IPS DF 6.9 (cell line): Measurements from ENCODE around the gene KLF14.
"Not testable (repeated sequence)": the region's sequence is repeated elsewhere in the genome, so short reads cannot be mapped to it uniquely, and the experiment has no call there.

Experiments used
- DNase-seq: peaks from one replicate; pipeline ENCODE4 v3.0.0-alpha.2; 2013; ENCODE audit warnings: low read depth, low spot score
- H3K27ac ChIP-seq: one replicate; pipeline ENCODE4 v1.5.1; 2013; ENCODE audit warnings: low read length, control low read depth
- H3K27me3 ChIP-seq: 2 replicates; pipeline ENCODE4 v1.6.1; 2013; ENCODE audit warnings: mild to moderate bottlenecking, low read length; ENCODE audit not compliant: control insufficient read depth, insufficient read depth
- H3K36me3 ChIP-seq: 2 replicates; pipeline ENCODE4 v1.6.1; 2013; ENCODE audit warnings: low read length; ENCODE audit not compliant: control insufficient read depth, insufficient read depth
- H3K4me1 ChIP-seq: 2 replicates; pipeline ENCODE4 v1.6.1; 2013; ENCODE audit warnings: low read length; ENCODE audit not compliant: control insufficient read depth, insufficient read depth
- H3K4me3 ChIP-seq: 2 replicates; pipeline ENCODE4 v1.5.1; 2013; ENCODE audit warnings: mild to moderate bottlenecking, low read length
- H3K9me3 ChIP-seq: 2 replicates; pipeline ENCODE4 v1.6.1; 2013; ENCODE audit warnings: low read length, inconsistent platforms; ENCODE audit not compliant: control insufficient read depth, insufficient read depth
- WGBS: extraction: QIAGEN DNeasy Blood & Tissue Kit; methylation state at CpG from one replicate; pipeline ENCODE4 v1.1.7; 2013; ENCODE audit warnings: mixed read lengths, missing lambda C conversion rate; ENCODE audit not compliant: insufficient read length, insufficient coverage; 5-methylcytosine and 5-hydroxymethylcytosine counted together

Gene KLF14

DNA sequence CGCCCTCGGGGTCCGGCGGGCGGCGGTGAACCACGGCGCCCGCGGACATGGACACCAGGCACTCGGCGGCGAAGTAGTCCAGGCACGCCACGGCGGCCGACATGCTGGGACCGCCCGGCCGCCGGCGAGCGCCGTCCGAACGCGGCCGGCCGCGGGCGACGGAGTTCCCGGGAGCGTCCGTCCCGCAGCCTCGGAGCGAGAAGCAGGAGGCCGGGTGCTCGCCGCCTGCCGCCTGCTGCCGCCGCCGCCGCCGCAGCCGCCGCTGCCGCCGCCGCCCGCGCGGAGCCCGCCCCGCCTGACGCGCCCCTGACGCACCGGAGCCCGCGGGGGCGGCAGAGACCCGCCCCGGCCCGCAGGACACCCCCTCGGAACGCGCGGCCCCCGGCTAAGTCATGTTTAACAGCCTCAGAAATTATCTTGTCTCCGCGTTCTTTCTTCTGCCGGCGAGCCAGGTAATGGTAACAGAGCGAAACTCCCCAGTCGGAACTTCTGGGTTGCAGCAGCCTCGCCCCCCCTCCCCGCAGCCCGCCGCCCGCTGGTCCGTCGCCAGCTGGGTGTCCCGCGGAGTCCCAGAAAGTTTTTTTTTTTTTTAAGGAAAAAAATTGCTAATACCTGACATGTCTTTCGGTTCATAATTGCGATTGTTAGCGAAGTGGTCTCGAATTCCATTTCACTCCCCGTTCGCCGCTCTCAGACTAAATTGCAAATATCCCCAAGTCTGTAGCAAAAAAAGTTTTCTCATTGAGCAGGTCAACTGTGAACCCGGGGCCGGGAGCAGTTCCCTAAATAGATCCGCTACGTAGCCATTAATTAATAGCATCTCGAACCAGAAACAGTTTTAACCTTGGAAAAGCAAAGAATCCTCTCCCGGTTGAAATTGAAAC, at the start of gene KLF14:
TSS of gene KLF14 (minus strand) at position 277 of the 884 bp plus-strand sequence. CDS start at position 103, 174 bp downstream.
- peaks cover 30% of the 10 kb centered on the region for H3K27me3 ChIP-seq
- no CpG with 5 or more reads among the region's 100 CpGs for WGBS

DNA sequence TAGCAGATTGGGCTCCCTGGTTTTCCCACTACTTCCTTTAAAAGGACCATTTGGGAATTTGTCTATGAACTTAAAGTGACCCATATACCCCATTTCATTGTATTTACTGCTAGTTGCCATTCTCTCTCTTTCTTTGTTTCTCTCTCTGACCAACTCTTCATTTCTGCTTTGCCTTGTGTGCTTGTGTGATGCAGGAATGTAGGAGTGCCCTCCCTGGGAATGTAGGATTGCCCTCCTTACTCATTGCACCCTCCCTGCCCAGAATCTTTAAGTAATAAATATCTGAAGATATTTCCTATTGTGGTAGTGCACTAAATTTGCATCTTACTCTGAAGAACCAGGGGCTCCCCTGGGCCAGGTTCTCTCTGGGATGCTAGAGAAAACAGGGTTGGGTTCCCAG, 47.3 kb upstream of the KLF14 start:
- H3K9me3 ChIP-seq = no peaks in the 10 kb centered on the region
- no peak overlapping the region for H3K27ac ChIP-seq
- no peak overlapping the region for H3K4me3 ChIP-seq
- H3K27me3 ChIP-seq = no peaks in the 10 kb centered on the region
- DNase-seq = no peak
- no peaks in the 10 kb centered on the region for H3K4me1 ChIP-seq
- no peaks in the 10 kb centered on the region for H3K36me3 ChIP-seq

More for the DNA sequence above, at the start of gene KLF14:
- no peaks in the 10 kb centered on the region for H3K9me3 ChIP-seq
- H3K27ac ChIP-seq = no peak within 1 kb of the TSS
- no peaks in the 10 kb centered on the region for H3K36me3 ChIP-seq
- H3K4me1 ChIP-seq = no peaks in the 10 kb centered on the region
- peak within 1 kb of the TSS; percentile 83 for H3K4me3 ChIP-seq
- no peak for DNase-seq

DNA sequence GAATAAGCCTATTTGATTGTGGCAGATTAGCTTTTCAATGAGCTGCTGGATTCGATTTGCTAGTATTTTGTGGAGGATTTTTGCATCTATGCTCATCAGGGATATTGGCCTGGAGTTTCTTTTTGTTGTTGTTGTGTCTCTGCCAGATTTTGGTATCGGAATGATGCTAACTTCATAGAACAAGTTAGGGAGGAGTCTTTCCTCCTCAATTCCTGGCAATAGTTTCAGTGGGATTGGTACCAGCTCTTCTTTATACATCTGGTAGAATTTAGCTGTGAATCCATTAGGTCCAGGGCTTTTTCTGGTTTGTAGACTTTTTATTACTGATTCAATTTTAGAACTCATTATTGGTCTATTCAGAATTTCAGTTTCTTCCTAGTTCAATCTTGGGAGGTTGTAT, 43.4 kb upstream of the KLF14 start:
- WGBS = no CpG with 5 or more reads among the region's 2 CpGs
- no peak overlapping the region for H3K27ac ChIP-seq
- H3K4me3 ChIP-seq = no peak overlapping the region
- no peaks in the 10 kb centered on the region for H3K36me3 ChIP-seq
- no peaks in the 10 kb centered on the region for H3K4me1 ChIP-seq
- no peaks in the 10 kb centered on the region for H3K9me3 ChIP-seq
- no peaks in the 10 kb centered on the region for H3K27me3 ChIP-seq
- DNase-seq = no peak

DNA sequence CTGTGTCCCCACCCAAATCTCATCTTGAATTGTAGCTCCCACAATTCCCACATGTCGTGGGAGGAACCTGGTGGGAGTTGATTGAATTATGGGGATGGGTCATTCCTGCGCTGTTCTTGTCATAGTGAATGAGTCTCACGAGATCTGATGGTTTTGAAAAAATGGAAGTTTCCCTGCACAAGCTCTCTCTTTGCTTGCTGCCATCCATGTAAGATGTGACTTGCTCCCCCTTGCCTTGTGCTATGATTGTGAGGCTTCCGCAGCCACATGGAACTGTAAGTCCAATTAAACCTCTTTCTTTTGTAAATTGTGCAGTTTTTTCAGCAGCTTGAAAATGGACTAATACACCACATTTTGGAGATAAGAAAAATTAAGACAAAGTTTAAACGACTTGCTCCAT, 38.4 kb upstream of the KLF14 start:
- not testable (repeated sequence) for DNase-seq, H3K4me1 ChIP-seq, H3K27ac ChIP-seq, H3K9me3 ChIP-seq, H3K36me3 ChIP-seq, H3K4me3 ChIP-seq, H3K27me3 ChIP-seq
- WGBS = no CpG with 5 or more reads among the region's 5 CpGs

DNA sequence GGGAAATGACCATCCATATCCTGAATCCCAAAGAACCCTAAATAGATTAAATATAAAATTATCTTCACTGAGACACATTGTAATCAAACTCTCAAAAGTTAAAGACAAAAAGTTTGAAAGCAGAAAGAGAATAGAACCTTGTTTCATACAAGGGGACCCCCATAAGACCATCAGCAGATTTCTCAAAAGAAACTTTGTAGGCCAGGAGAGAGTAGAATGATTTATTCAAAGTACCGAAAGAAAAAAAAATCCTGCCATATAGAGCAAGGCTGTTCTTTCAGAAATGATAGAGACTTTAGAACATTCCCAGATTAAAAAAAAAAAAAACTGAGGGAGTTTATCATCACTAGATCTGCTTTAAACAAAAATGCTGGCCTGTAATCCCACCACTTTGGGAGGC, 34.8 kb upstream of the KLF14 start:
- no peaks in the 10 kb centered on the region for H3K9me3 ChIP-seq
- no peaks in the 10 kb centered on the region for H3K4me1 ChIP-seq
- H3K27ac ChIP-seq = no peak overlapping the region
- H3K27me3 ChIP-seq = no peaks in the 10 kb centered on the region
- no CpG with 5 or more reads among the region's 1 CpG for WGBS
- H3K36me3 ChIP-seq = no peaks in the 10 kb centered on the region
- H3K4me3 ChIP-seq = no peak overlapping the region
- DNase-seq = no peak

DNA sequence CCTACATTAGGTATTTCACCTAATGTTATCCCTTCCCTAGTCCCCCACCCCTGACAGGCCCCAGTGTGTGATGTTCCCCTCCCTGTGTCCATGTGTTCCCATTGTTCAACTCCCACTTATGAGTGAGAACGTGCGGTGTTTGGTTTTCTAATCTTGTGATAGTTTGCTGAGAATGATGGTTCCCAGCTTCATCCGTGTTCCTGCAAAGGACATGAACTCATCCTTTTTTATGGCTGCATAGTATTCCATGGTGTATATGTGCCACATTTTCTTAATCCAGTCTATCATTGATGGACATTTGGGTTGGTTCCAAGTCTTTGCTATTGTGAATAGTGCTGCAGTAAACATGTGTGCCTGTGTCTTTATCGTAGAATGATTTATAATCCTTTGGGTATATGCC, 30.6 kb upstream of the KLF14 start:
- H3K36me3 ChIP-seq, H3K27me3 ChIP-seq, H3K4me1 ChIP-seq, H3K27ac ChIP-seq, H3K4me3 ChIP-seq, H3K9me3 ChIP-seq, DNase-seq: not testable (repeated sequence)
- no CpG with 5 or more reads among the region's 4 CpGs for WGBS

DNA sequence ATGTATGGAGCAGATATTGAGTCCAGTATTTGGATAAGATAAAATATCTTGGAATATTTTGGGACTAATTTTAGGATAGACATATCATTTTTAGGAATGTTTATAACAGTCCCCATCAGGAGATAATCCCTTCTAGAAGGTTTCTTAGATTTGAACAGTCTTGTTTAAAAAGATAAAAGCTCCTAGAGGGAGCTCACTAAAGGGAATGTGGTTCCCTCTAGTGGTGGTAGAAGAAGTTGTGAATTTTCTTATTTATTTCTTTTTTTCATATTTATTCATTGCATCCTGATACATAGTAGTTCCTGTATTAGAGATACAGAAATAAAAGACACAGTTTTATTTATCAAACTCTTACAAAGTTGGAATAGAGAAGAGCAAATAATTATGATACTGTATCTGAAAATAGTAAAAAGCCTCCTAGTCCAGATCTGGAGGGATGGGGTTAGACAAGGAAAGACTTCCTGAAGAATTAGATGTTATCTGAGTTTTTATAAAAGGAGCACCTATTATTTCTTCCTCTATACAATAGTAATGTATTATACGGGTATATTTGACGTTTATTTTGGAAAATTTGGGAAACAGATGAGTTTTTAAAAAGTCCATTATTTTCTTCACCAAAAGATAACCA, 24.5 kb upstream of the KLF14 start:
- Histone ChIP-seq H3K36me3 (no peaks in the 10 kb centered on the region), H3K27ac (no peak overlapping the region), H3K4me1 (no peaks in the 10 kb centered on the region), H3K9me3 (no peaks in the 10 kb centered on the region), H3K4me3 (no peak overlapping the region), H3K27me3 (no peaks in the 10 kb centered on the region)
- no peak for DNase-seq
- WGBS = no CpG with 5 or more reads among the region's 2 CpGs

DNA sequence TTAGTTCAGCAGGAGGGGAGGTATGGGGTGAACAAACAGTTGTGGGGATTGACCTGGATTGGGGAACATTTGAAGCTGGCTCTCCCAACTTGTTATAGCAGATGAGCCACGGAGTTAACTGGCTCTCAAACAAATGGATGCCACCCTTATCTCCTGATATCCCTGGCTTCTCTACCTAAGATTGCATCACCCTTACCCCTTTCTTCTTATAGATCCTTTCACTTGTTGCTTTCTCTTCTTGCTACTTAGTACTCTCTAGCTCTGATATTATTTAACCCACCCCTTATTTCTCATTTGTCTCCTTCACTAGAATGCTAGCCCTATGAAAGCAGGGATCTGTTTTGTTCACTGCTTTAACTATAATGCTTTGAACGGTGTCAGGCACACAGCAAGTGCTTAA, 22.3 kb upstream of the KLF14 start:
- DNase-seq = no peak
- no peaks in the 10 kb centered on the region for H3K9me3 ChIP-seq
- no peak overlapping the region for H3K27ac ChIP-seq
- no peaks in the 10 kb centered on the region for H3K27me3 ChIP-seq
- no peak overlapping the region for H3K4me3 ChIP-seq
- no peaks in the 10 kb centered on the region for H3K36me3 ChIP-seq
- no peaks in the 10 kb centered on the region for H3K4me1 ChIP-seq
- no CpG with 5 or more reads among the region's 2 CpGs for WGBS

DNA sequence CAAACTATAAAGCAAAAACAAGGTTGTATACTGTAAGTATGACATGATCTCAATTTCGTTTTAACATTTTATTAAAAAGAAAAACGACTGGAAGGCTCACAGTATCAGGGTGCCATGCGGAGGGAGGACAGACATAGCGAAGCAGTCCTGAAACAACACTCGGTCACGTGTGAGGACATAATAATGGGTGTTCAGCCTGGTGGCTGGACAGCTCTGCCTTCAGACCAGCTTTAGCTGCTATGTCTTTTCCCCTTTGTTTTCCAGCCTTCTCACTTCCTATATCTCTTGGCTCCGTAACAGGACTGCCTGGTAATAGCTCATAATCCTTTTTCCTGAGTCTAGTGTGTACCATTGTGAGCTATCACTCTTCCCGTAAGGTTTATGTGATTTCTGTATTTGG, 18.4 kb upstream of the KLF14 start:
- H3K27ac ChIP-seq = no peak overlapping the region
- H3K36me3 ChIP-seq = no peaks in the 10 kb centered on the region
- no CpG with 5 or more reads among the region's 8 CpGs for WGBS
- H3K27me3 ChIP-seq = no peaks in the 10 kb centered on the region
- no peaks in the 10 kb centered on the region for H3K9me3 ChIP-seq
- H3K4me1 ChIP-seq = no peaks in the 10 kb centered on the region
- H3K4me3 ChIP-seq = no peak overlapping the region
- no peak for DNase-seq

DNA sequence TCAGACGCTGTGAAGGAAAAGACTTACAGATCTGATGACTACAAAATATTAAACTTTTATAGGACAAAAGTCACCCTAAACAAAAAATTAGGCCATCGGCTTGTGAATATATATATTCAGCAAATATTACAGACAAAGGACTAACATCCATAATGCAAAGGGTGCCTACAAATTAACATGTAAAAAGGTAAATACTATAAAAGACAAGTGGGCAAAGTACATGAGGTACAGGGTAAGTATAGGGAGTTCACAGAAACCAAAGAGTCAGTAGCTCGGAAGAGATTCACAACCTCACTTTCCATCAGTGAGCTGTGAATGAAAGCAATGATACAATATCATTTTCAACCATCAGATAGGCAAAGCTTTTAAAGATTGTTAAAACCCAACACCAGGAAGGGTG, 16.7 kb upstream of the KLF14 start:
- Histone ChIP-seq H3K9me3 (no peaks in the 10 kb centered on the region), H3K4me1 (no peaks in the 10 kb centered on the region), H3K27ac (no peak overlapping the region), H3K4me3 (no peak overlapping the region), H3K36me3 (no peaks in the 10 kb centered on the region), H3K27me3 (no peaks in the 10 kb centered on the region)
- no peak for DNase-seq
- no CpG with 5 or more reads among the region's 3 CpGs for WGBS
